HEK293T (cell line): ENCODE measurements around the gene TOP3A.

Source experiments
- FOXK2 ChIP-seq: fragments of 450-650 bp; IDR thresholded peaks from 2 replicates; pipeline ENCODE4 v1.6.1; 2016; ENCODE audit warnings: mild to moderate bottlenecking
- HDGF ChIP-seq: fragments of 450-650 bp; IDR thresholded peaks from 2 replicates; pipeline ENCODE4 v1.6.1; 2017; ENCODE audit warnings: antibody characterized with exemption, borderline replicate concordance
- L3MBTL2 ChIP-seq: fragments of 450-650 bp; conservative IDR thresholded peaks from 2 replicates; pipeline ENCODE4 v1.6.1; 2016; ENCODE audit warnings: mild to moderate bottlenecking
- PKNOX1 ChIP-seq: fragments of 450-650 bp; IDR thresholded peaks from 2 replicates; pipeline ENCODE4 v1.6.1; 2016
- SP1 ChIP-seq: fragments of 450-650 bp; IDR thresholded peaks from 2 replicates; pipeline ENCODE4 v1.6.1; 2017
- SUZ12 ChIP-seq: fragments of 450-650 bp; IDR thresholded peaks from 2 replicates; pipeline ENCODE4 v1.6.1; 2016; ENCODE audit warnings: mild to moderate bottlenecking
- TARDBP ChIP-seq: fragments of 450-650 bp; IDR thresholded peaks from 2 replicates; pipeline ENCODE4 v1.6.1; 2016
- ZNF384 ChIP-seq: fragments of 450-650 bp; IDR thresholded peaks from 2 replicates; pipeline ENCODE4 v1.6.1; 2016

- TF ChIP-seq FOXK2 (no peak), SP1 (no peak), SUZ12 (no peak), TARDBP (no peak), HDGF (no peak), ZNF384 (no peak), PKNOX1 (no peak), L3MBTL2 (no peak)
Observed at GRCh38 chr17:18339933-18340332, 25.1 kb upstream of the TOP3A start.
